Endothelial cell of umbilical vein (primary cell): ENCODE data around the gene EIF3B. TPM values are rescaled to one million over a fixed set of nuclear protein-coding genes. Genes with fewer than 3 reads are reported as not detected.

ENCODE experiments used
- BruUV-seq: library from RNA; stranded (reverse); fragments of 400-500 nt; replicated peaks from 2 replicates; lab custom pipeline; 2021; lab: Mats Ljungman, UMichigan
- CTCF ChIA-PET: fragments of 300-600, 350-600 bp; sonication (Branson Sonifier 250); formaldehyde crosslinking; loops from one replicate; lab custom pipeline; 2021; ENCODE audit warnings: antibody characterized with exemption, inconsistent platforms; lab: Charles Lee
- POLR2A ChIA-PET: fragments of 300-600, 350-600 bp; sonication (Branson Sonifier 250); formaldehyde crosslinking; loops from one replicate; lab custom pipeline; 2021; ENCODE audit warnings: antibody characterized with exemption, inconsistent platforms; lab: Charles Lee
- DNase-seq: peaks from one replicate; pipeline ENCODE4 v3.0.0-alpha.2; 2011; ENCODE audit warnings: low read depth, low spot score
- FAIRE-seq: peaks from 2 replicates; lab custom pipeline; 2011; peaks lifted over from hg19 to GRCh38; lab: Jason Lieb, UNC
- H2AFZ ChIP-seq: 2 replicates; pipeline ENCODE4 v1.6.0; 2012; ENCODE audit warnings: low read depth, low read length, control low read depth, inconsistent platforms
- H3K27ac ChIP-seq: 2 replicates; pipeline ENCODE4 v1.5.1; 2011; ENCODE audit warnings: low read depth, mild to moderate bottlenecking, control low read depth, low read length, moderate library complexity; ENCODE audit not compliant: insufficient read depth
- H3K27me3 ChIP-seq, 2 experiments: 2 replicates each; pipeline versions ENCODE4 v1.6.0 to v1.6.1; 2011; ENCODE audit warnings: low read length in 2 of 2, mixed read lengths in 1 of 2; ENCODE audit not compliant: control insufficient read depth in 2 of 2, insufficient read depth in 2 of 2
- H3K36me3 ChIP-seq, 2 experiments: 2 replicates in 1 of 2; 3 replicates in 1 of 2; pipeline ENCODE4 v1.5.1; 2011; ENCODE audit warnings: low read length in 2 of 2, mild to moderate bottlenecking in 1 of 2, moderate library complexity in 1 of 2; ENCODE audit not compliant: control insufficient read depth in 2 of 2, insufficient read depth in 2 of 2; ENCODE audit errors: extremely low read depth in 1 of 2
- H3K4me1 ChIP-seq: 3 replicates; pipeline ENCODE4 v1.5.1; 2011; ENCODE audit warnings: mild to moderate bottlenecking, low read length; ENCODE audit not compliant: control insufficient read depth, insufficient read depth; ENCODE audit errors: extremely low read depth
- H3K4me2 ChIP-seq: 2 replicates; pipeline ENCODE4 v1.6.1; 2011; ENCODE audit warnings: low read length, control low read depth, mixed read lengths; ENCODE audit not compliant: insufficient read depth
- H3K4me3 ChIP-seq, 3 experiments: fragments of 200-600 bp in 1 of 3; sonication (generic), shearing (Covaris generic) in 1 of 3; replicated peaks in 1 of 3; 2 replicates each; pipeline ENCODE4 v1.5.1; 2011 to 2016; ENCODE audit warnings: control low read depth in 3 of 3, low read length in 3 of 3, mild to moderate bottlenecking in 2 of 3, inconsistent platforms in 1 of 3, low read depth in 1 of 3, moderate library complexity in 1 of 3; ENCODE audit not compliant: insufficient read depth in 1 of 3
- H3K79me2 ChIP-seq: 2 replicates; pipeline ENCODE4 v1.6.0; 2012; ENCODE audit warnings: low read length, inconsistent platforms; ENCODE audit not compliant: control insufficient read depth, insufficient read depth
- H3K9ac ChIP-seq: replicated peaks from 2 replicates; pipeline ENCODE3; 2011; ENCODE audit warnings: low read length, control low read depth; ENCODE audit not compliant: insufficient read depth; ENCODE audit errors: extremely low read depth
- H3K9me1 ChIP-seq: replicated peaks from 3 replicates; pipeline ENCODE4 v1.6.0; 2011; ENCODE audit warnings: mild to moderate bottlenecking, low read length; ENCODE audit not compliant: control insufficient read depth, insufficient read depth; ENCODE audit errors: extremely low read depth
- H3K9me3 ChIP-seq: replicated peaks from 2 replicates; pipeline ENCODE4 v1.5.1; 2012; ENCODE audit warnings: low read length, inconsistent platforms; ENCODE audit not compliant: control insufficient read depth, insufficient read depth
- H4K20me1 ChIP-seq: replicated peaks from 2 replicates; pipeline ENCODE3; 2011; ENCODE audit warnings: mild to moderate bottlenecking, low read length; ENCODE audit not compliant: control insufficient read depth, insufficient read depth; ENCODE audit errors: extremely low read depth
- EZH2 ChIP-seq: IDR thresholded peaks from 2 replicates; pipeline ENCODE4 v1.6.1; 2012; ENCODE audit warnings: borderline replicate concordance, low read depth, mild to moderate bottlenecking, moderate library complexity, low read length, inconsistent platforms; ENCODE audit not compliant: severe bottlenecking
- FOS ChIP-seq: IDR thresholded peaks from 2 replicates; pipeline ENCODE4 v1.6.1; 2011; ENCODE audit warnings: mild to moderate bottlenecking, low read length, moderate library complexity, borderline replicate concordance; ENCODE audit not compliant: insufficient read depth
- GATA2 ChIP-seq: IDR thresholded peaks from 2 replicates; pipeline ENCODE4 v1.7.0; 2011; ENCODE audit warnings: low read depth, mild to moderate bottlenecking, moderate library complexity, mixed read lengths, low read length; ENCODE audit not compliant: insufficient read length, insufficient read depth
- JUN ChIP-seq: IDR thresholded peaks from 2 replicates; pipeline ENCODE4 v1.6.1; 2011; ENCODE audit warnings: borderline replicate concordance, low read depth; ENCODE audit not compliant: insufficient read length, insufficient read depth
- MYC ChIP-seq: IDR thresholded peaks from one replicate; pipeline ENCODE4 v1.6.1; 2011; ENCODE audit warnings: mild to moderate bottlenecking, low read depth, low read length
- POLR2A ChIP-seq: IDR thresholded peaks from 2 replicates; pipeline ENCODE4 v1.6.1; 2012; ENCODE audit warnings: low read depth, mild to moderate bottlenecking, control low read depth, low read length
- POLR2AphosphoS5 ChIP-seq: IDR thresholded peaks from 2 replicates; pipeline ENCODE4 v1.6.1; 2012; ENCODE audit warnings: low read depth, mild to moderate bottlenecking, control low read depth, low read length, moderate library complexity; ENCODE audit not compliant: insufficient read depth
- dilution Hi-C: fragments of 300-500 bp; cut with MboI; formaldehyde crosslinking; loops from one replicate; pipeline ENCODE4 v1.15.0; 2019; ENCODE audit warnings: low sequenced_read_pairs; ENCODE audit not compliant: extremely low pct_ligation_motif_present
- intact Hi-C: fragments of 100-400 bp; cut with micrococcal nuclease; formaldehyde crosslinking; loops from one replicate; pipeline ENCODE4 v1.10.0; 2022
- polyA plus RNA-seq, 4 experiments: library from polyadenylated mRNA; depleted of rRNA in 3 of 4; stranded (reverse) in 3 of 4; unstranded in 1 of 4; fragments of >200 nt; gene quantifications; 2 replicates each; pipeline versions ENCODE4 v1.2.1 to v1.2.3, GENCODE V29; 2011 to 2012; ENCODE audit warnings: missing spikeins in 1 of 4
- total RNA-seq: library from RNA; stranded (reverse); gene quantifications from 2 replicates; pipeline ENCODE4 v1.2.3, GENCODE V29; 2021
- TF ChIP-seq, protein P1 (sequence below), 2 donors: IDR thresholded peaks; 1 replicate in 1 of 2; 2 replicates in 1 of 2; pipeline ENCODE4 v1.5.1; 2011; ENCODE audit warnings: low read length in 2 of 2, mild to moderate bottlenecking in 2 of 2, moderate library complexity in 2 of 2, control low read depth in 1 of 2, inconsistent platforms in 1 of 2, low read depth in 1 of 2; ENCODE audit not compliant: insufficient read depth in 1 of 2; ENCODE audit errors: extremely low read depth in 1 of 2
- TF ChIP-seq, protein P2 (sequence below): IDR thresholded peaks from 2 replicates; pipeline ENCODE4 v1.6.1; 2011; ENCODE audit not compliant: insufficient read depth, insufficient read length

The EIF3B gene
- total and polyA plus RNA-seq, 2 donors (not counting 3 experiments of a cell fraction or from before 2014, with no cell fraction given): 104 to 207 TPM

DNA sequence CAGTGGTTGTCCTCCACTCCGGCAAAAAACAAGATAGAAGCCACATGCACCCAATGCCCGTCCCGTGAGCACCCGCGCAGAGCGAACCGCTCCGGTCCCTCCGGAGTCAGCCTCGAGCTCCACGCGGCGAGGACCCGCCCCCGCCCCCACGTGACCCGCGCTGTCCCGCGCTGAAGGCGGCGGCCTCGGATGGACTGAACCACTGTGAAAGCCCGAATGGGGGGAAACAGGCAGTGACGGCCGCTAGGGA, 766 bp upstream of the EIF3B start:
- peak overlapping the region; percentile 83 for H3K4me2 ChIP-seq
- no peaks in the 10 kb centered on the region for H3K9me1 ChIP-seq
- dilution Hi-C loops: no loop called here
- H3K27ac ChIP-seq: peak overlapping the region; percentile 99
- peaks cover 0 to 3% of the 10 kb centered on the region in 2 experiments for H3K36me3 ChIP-seq
- peak overlapping the region; percentile 17 to 86 (median 79) for H3K4me3 ChIP-seq
- ChIA-PET POLR2A (interaction anchor here (0.7 to 1.5 kb wide), 4 partner anchors 34 to 272 kb away, joined by 3 to 10 read pairs (median 4); no protein-coding TSS in a partner anchor), CTCF (interaction anchor here (0.6 to 2.8 kb wide), 7 partner anchors 11 to 775 kb away, joined by 3 to 8 read pairs (median 4); no protein-coding TSS in a partner anchor)
- no peak for FAIRE-seq
- TF ChIP-seq MYC (peak; percentile 87), FOS (no peak), POLR2AphosphoS5 (peak; percentile 88), EZH2 (no peak), GATA2 (no peak), JUN (no peak), POLR2A (peak; percentile 94)
- TF ChIP-seq, protein P1, sequence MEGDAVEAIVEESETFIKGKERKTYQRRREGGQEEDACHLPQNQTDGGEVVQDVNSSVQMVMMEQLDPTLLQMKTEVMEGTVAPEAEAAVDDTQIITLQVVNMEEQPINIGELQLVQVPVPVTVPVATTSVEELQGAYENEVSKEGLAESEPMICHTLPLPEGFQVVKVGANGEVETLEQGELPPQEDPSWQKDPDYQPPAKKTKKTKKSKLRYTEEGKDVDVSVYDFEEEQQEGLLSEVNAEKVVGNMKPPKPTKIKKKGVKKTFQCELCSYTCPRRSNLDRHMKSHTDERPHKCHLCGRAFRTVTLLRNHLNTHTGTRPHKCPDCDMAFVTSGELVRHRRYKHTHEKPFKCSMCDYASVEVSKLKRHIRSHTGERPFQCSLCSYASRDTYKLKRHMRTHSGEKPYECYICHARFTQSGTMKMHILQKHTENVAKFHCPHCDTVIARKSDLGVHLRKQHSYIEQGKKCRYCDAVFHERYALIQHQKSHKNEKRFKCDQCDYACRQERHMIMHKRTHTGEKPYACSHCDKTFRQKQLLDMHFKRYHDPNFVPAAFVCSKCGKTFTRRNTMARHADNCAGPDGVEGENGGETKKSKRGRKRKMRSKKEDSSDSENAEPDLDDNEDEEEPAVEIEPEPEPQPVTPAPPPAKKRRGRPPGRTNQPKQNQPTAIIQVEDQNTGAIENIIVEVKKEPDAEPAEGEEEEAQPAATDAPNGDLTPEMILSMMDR (IDR thresholded peaks at IDR 0.05; ENCODE audit: extremely low read depth in 1 of 2, insufficient read depth in 1 of 2, low read depth in 1 of 2, low read length in 2 of 2): no peak
- TF ChIP-seq, protein P2, sequence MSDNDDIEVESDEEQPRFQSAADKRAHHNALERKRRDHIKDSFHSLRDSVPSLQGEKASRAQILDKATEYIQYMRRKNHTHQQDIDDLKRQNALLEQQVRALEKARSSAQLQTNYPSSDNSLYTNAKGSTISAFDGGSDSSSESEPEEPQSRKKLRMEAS: peak; percentile 99
- H2AFZ ChIP-seq: peak overlapping the region; percentile 92
- H4K20me1 ChIP-seq: no peaks in the 10 kb centered on the region
- no peaks in the 10 kb centered on the region for H3K9me3 ChIP-seq
- H3K27me3 ChIP-seq: no peaks in the 10 kb centered on the region
- H3K4me1 ChIP-seq: peaks cover 13% of the 10 kb centered on the region
- H3K79me2 ChIP-seq: peaks cover 42% of the 10 kb centered on the region
- peak overlapping the region; percentile 100 for H3K9ac ChIP-seq
- BruUV-seq: no TSS peak
- intact Hi-C loops: loop anchor here (1.0 to 5.0 kb wide), 3 partner anchors 40 to 242 kb away; partner anchors contain the start of genes CHST12 and SNX8
- peak; percentile 91 for DNase-seq
